NCI-H69 (cell line): ENCODE results near the gene IFIT1.
"Not testable (repeated sequence)": the region's sequence is repeated elsewhere in the genome, so short reads cannot be mapped to it uniquely, and the experiment has no call there.

ENCODE experiments used
- DNase-seq: peaks from one replicate; lab custom pipeline; 2025; lab: John Stamatoyannopoulos, UW

IFIT1 gene, protein sequence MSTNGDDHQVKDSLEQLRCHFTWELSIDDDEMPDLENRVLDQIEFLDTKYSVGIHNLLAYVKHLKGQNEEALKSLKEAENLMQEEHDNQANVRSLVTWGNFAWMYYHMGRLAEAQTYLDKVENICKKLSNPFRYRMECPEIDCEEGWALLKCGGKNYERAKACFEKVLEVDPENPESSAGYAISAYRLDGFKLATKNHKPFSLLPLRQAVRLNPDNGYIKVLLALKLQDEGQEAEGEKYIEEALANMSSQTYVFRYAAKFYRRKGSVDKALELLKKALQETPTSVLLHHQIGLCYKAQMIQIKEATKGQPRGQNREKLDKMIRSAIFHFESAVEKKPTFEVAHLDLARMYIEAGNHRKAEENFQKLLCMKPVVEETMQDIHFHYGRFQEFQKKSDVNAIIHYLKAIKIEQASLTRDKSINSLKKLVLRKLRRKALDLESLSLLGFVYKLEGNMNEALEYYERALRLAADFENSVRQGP

DNA sequence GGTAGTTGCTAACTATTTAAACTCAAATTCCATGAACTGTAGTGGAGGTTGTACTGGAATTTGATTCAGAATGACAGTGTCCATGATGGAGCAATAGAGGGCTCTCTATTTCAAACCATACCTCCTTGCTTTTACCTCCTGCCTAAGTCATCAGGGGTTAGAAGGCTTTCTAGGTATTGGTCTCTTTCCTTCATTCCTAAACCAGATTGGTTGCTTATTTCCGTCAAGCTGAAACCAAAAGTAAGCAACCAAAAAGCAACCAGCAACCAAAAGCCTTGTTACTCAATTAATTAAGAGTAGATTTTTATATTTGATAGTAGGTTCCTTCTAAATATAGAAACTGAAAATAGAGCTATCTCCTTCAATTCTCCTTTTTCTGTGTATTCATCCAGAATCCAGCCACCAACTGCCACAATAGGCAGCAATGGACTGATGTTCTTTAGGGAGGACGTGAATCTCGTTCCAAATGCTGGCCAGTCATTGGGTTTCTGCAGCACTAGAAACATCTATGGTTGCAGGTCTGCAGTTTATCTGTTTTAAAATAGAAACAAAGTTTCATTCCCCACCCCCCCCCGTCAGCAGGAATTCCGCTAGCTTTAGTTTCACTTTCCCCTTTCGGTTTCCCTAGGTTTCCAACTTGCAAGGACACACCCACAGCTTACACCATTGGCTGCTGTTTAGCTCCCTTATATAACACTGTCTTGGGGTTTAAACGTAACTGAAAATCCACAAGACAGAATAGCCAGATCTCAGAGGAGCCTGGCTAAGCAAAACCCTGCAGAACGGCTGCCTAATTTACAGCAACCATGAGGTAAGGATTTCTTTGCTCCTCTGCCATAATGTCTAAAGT lies at the start of gene IFIT1:
TSS of gene IFIT1 (plus strand) at position 717 of the 850 bp plus-strand sequence. CDS start at position 807, 90 bp downstream.
- peak; percentile 59 for DNase-seq

DNA sequence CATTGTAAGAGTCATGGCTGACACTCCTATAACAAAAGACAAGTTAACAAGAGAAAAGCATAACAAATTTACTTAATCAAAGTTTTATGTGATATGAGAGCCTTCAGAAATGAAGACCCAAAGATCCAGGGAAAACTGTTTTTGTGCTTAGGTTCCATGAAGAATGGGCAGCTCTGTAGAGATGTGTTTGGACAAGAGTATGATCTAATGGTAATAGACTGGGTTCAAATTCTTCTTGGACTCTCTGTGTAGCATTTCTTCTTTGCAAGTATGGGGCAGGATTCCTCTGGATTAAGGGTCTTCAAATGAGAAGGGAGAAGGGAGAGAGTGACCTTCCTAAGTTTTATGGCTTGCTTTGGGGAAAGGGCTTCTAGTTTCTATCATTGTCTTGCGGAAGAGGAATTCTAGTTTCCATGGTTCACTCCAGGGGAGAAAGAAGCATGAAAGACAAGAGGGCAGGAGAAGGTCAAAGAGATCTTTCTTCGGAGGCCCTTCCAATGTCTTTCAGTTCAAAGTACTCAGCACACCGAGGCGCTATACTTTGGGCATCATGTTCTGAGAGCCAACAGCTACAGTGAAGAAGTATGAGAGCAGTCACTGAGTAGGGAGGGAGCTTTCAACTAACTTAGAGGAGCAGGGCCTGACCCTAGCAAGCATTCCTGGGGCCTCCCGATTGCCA lies 49.2 kb upstream of the IFIT1 start:
- DNase-seq = no peak

DNA sequence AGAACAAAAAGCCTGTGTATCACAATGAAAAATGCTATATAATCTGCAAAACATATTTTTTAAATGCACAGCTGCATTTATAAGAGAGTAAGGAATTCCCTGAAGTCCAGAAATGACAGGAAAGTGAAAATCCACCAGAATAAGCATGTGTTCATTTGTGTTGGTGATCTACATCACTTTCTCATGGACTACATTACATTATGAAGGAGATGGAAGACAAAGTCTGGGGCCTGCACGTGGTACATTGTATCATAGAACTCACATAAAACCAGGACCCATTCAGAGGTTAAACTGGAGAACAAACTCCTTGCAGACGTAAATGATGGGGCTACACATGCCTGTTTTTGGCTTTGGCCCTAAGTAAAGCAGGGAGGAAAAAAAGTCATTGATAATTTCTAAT lies 48.3 kb upstream of the IFIT1 start:
- no peak for DNase-seq

- DNase-seq = no peak
These were observed 46.9 kb upstream of the IFIT1 start for GRCh38 chr10:89345367-89346000.

GRCh38 chr10:89346405-89347254 lies 45.8 kb upstream of the IFIT1 start:
- DNase-seq = no peak

GRCh38 chr10:89347701-89348457 lies 44.5 kb upstream of the IFIT1 start:
- no peak for DNase-seq

GRCh38 chr10:89348481-89348880 lies 43.9 kb upstream of the IFIT1 start:
- DNase-seq = no peak

- DNase-seq = no peak
These were observed 43.4 kb upstream of the IFIT1 start for GRCh38 chr10:89348975-89349374.

GRCh38 chr10:89350631-89351315 lies 41.6 kb upstream of the IFIT1 start:
- not testable (repeated sequence) for DNase-seq

DNA sequence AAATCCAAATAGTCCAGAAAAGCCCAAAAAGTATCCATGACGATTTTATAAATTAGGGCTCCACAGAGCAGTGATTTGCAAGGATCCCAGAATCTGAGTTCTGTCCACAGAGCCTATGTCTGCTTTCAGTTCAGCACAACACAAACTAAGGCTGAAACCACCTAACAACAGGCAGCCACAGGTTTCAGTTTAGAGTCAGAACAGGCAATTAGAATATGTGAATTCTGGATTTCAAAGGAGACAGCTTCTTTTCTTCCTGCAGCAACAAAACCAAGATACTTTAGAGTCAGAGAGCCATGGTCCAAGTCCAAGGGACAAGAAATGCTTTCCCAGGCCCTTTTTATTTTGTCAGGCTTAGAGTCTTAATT lies 41.0 kb upstream of the IFIT1 start:
- DNase-seq = no peak

DNA sequence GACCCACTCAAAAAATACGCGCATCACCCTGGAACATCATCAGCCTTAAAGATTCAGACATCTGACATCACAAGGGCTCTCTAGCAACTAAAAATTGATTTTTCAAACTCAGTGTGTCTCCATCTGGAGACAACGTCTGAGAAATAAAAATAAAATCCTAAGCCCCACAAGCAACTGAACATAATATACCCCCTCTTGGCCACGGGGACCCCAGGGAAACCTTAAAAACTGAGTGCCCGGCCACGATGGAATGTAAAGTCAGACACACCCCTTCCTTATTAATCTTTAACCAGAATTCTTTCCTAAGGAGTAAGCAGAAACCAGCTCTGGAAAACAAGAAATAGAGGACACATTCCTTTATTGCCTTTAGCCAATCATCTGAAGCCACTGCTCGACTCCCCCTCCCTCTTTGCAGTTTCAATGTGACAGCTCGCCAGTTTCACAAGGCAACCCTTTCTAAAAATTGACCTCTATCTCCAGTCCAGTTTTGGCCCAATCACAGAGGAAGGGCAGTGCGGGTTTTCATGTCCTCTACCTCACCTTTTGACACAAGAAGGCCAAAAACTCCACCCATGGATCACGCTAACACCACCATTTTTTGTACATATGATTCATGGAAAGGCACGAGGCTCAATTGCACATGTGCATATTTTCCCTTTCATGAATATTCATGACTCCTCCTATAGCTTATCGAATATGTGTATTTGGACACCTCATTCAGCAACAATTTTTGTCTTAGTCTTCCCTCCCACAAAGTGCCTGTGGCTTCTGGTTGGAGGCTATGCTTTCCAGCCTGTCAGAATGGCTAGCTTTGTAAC lies 40.4 kb upstream of the IFIT1 start:
- no peak for DNase-seq

GRCh38 chr10:89352802-89353201 lies 39.6 kb upstream of the IFIT1 start:
- DNase-seq = no peak

DNA sequence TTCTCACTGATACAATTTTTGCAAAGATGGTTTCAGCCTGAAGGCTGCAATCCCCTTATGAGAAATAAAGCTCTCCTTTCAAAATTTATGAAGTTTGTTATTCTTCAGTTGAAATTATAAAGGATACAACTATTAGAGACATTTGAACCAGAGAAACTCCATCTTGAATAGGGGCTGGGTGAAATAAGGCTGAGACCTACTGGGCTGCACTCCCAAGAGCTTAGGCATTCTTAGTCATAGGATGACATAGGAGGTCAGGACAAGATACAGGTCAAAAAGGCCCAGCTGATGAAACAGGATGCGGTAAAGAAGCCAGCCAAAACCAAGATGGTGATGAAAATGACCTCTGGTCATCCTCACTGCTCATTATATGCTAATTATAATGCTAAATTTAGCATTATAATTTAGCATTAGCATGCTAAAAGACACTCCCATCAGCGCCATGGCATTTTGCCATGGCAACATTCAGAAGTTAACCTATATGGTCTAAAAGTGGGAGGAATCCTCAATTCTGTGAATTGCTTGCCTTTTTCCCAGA lies 37.0 kb upstream of the IFIT1 start:
- DNase-seq = no peak

DNA sequence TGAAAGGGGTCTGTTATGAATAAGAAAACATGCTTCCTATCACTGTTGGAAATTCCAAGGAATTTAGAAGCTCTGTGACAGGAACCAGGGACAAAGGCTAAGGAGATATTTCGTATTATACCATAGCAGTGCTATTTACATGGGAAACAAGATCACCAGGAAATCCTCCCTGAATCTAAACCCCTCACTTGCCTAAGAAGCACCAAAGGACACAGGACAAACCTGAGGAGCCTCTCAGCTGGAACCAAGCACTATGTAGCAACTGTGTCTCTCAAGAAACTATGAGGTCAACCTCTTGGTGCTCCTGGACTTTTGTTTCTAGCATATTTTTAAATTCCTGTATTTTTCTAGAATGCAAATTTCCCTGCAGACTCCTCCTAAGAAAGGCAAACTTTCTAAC lies 35.3 kb upstream of the IFIT1 start:
- no peak for DNase-seq

- DNase-seq = no peak
These were observed 34.4 kb upstream of the IFIT1 start for GRCh38 chr10:89357975-89358374.

- DNase-seq = no peak
These were observed 32.3 kb upstream of the IFIT1 start for GRCh38 chr10:89360157-89360556.

DNA sequence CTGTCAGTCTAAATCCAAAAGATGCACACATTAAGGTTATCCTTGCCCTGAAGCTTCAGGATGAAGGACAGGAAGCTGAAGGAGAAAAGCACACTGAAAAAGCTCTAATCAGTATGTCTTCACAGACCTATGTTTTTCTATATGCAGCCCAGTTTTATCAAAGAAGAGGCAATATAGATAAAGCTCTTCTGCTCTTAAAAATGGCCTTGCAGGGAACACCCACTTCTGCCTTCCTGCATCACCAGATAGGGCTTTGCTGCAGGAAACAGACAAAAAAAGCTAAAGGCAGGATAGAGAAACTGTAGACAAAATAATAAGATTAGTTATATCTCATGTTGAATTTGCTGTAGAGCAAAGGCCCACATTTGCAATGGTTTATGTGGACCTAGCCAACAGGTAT lies 29.5 kb upstream of the IFIT1 start:
- DNase-seq = no peak

DNA sequence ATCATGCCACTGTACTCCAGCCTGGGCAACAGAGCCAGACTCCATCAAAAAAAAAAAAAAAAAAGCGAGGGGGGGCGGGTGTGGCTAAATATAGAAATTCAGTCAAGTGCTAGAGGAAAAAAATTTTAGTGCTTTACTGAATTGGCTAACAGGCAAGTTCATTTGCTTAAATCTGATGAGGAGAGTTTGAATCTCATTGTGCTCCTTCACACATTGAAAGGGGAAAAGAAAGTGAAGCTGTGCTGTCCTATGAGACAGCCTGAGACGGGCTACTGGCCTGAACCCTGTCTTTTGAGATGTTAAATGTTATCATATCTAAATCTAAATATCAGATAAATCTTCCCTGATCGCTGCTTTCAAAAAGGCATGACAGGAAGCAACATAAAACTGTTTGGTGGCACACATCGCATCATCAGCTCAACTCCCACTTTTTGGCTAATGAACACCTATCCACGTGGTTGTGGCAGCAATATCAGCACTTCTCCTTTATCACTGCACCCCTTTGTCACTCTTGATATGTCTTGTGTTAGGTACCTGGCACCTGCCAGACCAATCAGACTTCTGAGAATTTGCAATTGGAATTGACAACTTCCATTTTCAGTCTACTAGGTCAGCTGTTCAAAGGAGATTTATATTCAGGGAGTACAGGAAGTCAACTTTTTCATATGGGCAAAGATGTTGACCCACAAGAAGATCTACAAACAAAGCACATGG lies 28.5 kb upstream of the IFIT1 start:
- DNase-seq = no peak
